Choroid plexus epithelial cell (primary cell): Measurements from ENCODE around the gene PSEN2.
A peak's percentile ranks its signal among the peaks of the same experiment; 100 is the strongest.

Experiments
- DNase-seq: peaks from one replicate; pipeline ENCODE4 v3.0.0-alpha.2; 2010; ENCODE audit warnings: low read depth
- H3K4me3 ChIP-seq: 2 replicates; pipeline ENCODE4 v1.5.1; 2011; ENCODE audit warnings: low read depth, mild to moderate bottlenecking, control low read depth, low read length, moderate library complexity
- CTCF ChIP-seq: conservative IDR thresholded peaks from 2 replicates; pipeline ENCODE4 v1.5.1; 2011; ENCODE audit warnings: low read depth, mild to moderate bottlenecking, control low read depth, inconsistent platforms, low read length, moderate library complexity

PSEN2 gene

DNA sequence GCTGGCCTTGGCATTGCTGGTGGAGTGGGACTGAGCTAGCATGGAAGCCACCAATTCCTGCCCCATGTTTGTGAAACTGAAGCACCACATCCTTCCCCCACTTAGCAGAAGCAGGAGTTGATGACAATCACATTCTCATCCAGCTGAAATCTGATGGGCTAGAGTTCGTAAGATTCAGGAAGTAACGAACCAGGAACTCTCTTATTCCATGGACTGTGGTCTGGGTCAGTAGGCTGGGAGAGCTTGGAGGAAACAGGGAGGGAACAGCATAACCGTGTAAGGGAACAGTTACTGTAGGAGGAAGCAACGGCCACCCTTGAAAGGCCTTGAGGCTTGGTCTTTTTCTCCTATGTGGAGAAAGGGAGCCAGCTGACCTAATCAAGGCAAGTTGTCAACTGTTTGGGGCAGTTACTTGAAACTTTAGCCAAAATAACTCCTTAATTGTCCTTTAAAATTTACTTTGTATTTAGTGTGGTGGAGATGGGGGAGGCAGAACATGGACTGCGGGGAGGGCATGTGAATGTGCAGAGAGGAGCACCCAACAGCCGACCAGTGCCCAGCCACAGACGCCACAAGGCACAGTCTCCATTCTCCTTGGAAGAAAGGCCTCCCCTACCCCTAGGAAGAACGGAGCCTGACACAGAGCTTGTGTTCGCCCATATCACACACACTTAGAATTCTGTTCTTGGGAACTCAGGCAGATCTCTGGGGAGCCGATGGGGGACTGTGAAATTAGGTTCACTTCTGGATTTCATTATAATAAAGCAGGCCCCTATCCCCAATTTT is 67.7 kb downstream of the PSEN2 start:
- no peak for DNase-seq
- H3K4me3 ChIP-seq, result no peak overlapping the region
- TF ChIP-seq CTCF, result no peak

DNA sequence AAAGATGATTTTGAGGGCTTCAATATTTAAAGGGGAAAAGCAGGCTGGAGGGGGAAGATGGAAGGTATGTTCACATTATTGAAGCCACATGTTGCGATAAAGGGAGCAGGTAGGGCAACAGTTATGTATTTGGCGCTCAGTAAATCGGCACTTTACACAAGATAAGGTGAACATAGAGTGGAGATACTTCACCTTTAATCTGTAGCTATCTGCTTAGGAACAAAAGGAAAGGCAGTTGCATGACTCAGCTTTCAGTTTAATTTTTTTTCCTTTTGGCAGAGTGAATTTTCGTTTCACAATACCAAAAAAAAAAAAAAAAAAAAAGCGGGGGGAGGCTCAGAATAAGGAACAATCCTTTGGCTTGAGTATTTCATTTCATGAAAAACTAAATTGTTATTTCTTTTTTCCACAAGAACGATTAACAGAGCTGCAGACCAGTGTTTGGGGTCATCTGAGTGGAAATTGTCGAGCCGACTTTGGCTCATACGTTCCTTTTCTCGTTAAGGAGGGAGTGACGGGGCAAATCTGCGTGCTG is 68.6 kb downstream of the PSEN2 start:
- TF ChIP-seq CTCF, result no peak
- DNase-seq, result peak; percentile 67
- peak overlapping the region; percentile 74 for H3K4me3 ChIP-seq

DNA sequence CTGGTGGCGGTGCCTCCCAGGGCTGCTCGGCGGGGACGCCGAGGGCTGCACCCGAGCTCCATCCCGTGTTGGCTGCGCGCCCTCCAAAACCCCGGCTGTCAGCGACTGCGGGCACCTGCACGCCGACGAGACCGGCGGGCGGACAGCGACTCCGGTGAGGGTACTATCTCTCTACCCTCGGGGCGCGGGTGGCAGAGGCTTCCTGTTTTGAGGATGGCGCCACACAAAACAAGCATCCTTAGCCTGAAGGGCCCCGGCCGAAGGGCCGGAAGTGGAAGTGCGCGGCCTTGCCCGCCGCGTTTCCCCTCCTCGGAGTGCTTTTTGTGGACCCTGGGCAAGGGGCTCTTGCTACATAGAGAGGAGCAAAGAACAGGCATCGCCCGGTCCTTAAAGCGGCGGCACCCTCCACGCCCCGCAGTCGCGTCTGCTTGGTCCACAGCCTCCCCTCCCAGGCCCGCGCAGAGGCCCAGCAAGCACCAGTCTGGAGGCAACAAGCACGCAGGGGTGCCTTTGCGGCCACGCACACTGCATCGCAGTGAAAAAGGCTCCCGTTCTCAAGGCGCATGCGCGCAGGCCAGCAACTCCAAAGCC is 69.1 kb downstream of the PSEN2 start:
- DNase-seq, result no peak
- peak overlapping the region; percentile 74 for H3K4me3 ChIP-seq
- no peak for TF ChIP-seq CTCF

DNA sequence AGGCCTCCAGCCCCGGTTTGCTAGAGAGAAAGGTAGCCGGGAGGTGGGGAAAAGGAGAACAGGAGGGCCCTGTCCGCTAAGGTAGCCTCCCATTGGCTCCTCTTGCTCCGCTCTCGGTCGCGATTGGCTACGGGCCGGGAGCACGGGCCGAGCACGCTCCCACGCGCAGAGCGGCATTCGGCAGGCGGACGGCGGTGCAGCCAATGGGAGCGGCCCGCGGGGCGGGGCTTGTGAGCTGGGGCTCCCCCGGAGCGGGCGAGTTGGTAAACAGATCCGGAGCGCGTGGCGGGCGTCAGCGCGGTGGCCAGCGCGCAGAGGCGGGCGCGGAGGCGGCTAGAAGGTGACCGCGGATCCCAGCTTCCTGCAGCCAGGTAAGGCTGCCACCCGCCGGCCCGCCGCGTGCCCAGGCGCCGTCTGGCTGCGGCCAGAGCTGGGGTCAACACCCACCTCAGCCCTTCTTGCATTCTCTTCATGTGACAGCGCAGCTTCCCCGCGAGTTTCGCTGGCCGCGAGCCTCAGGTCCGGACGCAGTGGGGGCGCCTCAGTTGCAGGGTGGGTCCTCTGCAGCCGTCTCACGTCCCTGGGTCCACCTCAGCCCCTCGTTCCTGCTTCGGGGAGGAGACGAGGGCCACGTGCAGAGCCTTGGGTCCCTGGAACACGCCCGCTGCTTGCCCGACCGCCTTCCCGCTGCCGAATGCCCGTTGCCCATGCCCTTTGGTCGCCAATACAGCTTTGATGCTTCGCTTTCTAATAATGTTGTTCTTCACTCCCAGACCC is 69.8 kb downstream of the PSEN2 start, which contains the start of gene COQ8A:
Gene COQ8A (plus strand): TSS at position 266 of the 777 bp plus-strand sequence. CDS start 21,092 bp downstream, outside the sequence.
- no peak for TF ChIP-seq CTCF
- peak within 1 kb of the TSS; percentile 79 for H3K4me3 ChIP-seq
- peak; percentile 100 for DNase-seq

DNA sequence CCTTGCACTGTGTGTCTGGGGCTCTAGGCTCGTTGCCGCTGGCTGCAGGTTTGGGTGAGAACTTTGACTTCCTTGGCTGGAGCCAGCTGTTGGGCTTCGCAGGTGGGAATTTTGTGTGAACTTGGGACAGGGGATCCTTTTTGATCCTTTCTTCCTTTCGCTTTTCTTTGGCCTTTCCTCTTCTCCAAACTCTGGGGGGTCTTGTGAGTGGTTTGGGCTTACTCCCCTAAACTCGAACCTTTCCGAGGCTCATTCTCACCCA is 70.3 kb downstream of the PSEN2 start:
- peak overlapping the region; percentile 79 for H3K4me3 ChIP-seq
- TF ChIP-seq CTCF, result no peak
- DNase-seq, result no peak

DNA sequence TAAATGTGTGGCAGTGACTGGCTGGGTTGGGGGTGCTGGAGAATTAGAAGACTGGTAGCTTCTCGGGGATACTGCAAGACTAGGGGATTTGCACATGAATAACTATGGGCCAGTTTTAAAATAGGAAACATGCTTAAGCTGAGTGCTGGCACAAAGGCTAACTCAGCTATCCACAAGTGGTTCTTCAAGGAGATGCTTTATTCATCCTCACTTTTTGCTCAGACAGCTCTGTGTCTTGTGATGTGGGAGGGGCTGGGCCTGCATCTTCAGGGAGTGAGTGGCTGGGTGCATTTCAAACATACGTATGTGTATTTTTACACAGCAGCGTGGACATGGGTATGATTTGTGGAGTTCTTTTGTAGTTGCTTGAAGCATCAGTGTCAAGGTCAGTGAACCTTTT is 72.0 kb downstream of the PSEN2 start:
- no peak for DNase-seq
- H3K4me3 ChIP-seq, result no peak overlapping the region
- no peak for TF ChIP-seq CTCF
